Transverse colon (tissue), 4 donors: Measurements from ENCODE around the gene CINP. TPM values are rescaled to one million over a fixed set of nuclear protein-coding genes. Genes with fewer than 3 reads are reported as not detected.
A peak's percentile ranks its signal among the peaks of the same experiment; 100 is the strongest.

ENCODE experiments used
- DNase-seq: peaks from one replicate; pipeline ENCODE4 v3.0.0-alpha.2; 2019
- H3K27ac ChIP-seq, 4 donors: fragments of 200-600 bp; sonication (generic); 2 replicates each; pipeline ENCODE4 v1.5.1; 2016 to 2018; ENCODE audit warnings: inconsistent platforms in 4 of 4
- H3K27me3 ChIP-seq: fragments of 200-600 bp; sonication (generic); 2 replicates; pipeline ENCODE4 v1.5.1; 2017; ENCODE audit warnings: inconsistent platforms
- H3K36me3 ChIP-seq, 4 donors: fragments of 200-600 bp; sonication (generic); 2 replicates each; pipeline ENCODE4 v1.5.1; 2017 to 2019; ENCODE audit warnings: inconsistent platforms in 4 of 4
- H3K4me1 ChIP-seq, 4 donors: fragments of 200-600 bp; sonication (generic); 2 replicates each; pipeline ENCODE4 v1.5.1; 2017 to 2020; ENCODE audit warnings: inconsistent platforms in 4 of 4
- H3K4me3 ChIP-seq, 4 donors: fragments of 200-600 bp; sonication (generic); 1 replicate in 1 of 4; 2 replicates in 3 of 4; pipeline versions ENCODE4 v1.5.1 to v1.6.1; 2017 to 2019; ENCODE audit warnings: inconsistent platforms in 4 of 4
- H3K9me3 ChIP-seq, 2 donors: fragments of 200-600 bp; sonication (generic); 2 replicates each; pipeline ENCODE4 v1.5.1; 2017 to 2019; ENCODE audit warnings: inconsistent platforms in 2 of 2
- CTCF ChIP-seq, 5 experiments: fragments of 200-600 bp in 3 of 5; fragments of 450-650 bp in 2 of 5; sonication (generic) in 3 of 5; IDR thresholded peaks; 1 replicate in 2 of 5; 2 replicates in 3 of 5; pipeline ENCODE4 v1.5.1; 2016 to 2017; ENCODE audit warnings: antibody characterized with exemption in 5 of 5, inconsistent platforms in 3 of 5, mild to moderate bottlenecking in 2 of 5, moderate library complexity in 1 of 5
- EP300 ChIP-seq: sonication (generic); formaldehyde crosslinking; IDR thresholded peaks from one replicate; pipeline ENCODE4 v1.6.1; 2017; ENCODE audit warnings: antibody characterized with exemption, low read depth
- POLR2A ChIP-seq: fragments of 450-650 bp; IDR thresholded peaks from one replicate; pipeline ENCODE4 v1.6.1; 2016; ENCODE audit warnings: antibody characterized with exemption, mild to moderate bottlenecking, moderate library complexity
- POLR2AphosphoS5 ChIP-seq, 3 donors: sonication (generic); formaldehyde crosslinking; IDR thresholded peaks; one replicate each; pipeline ENCODE4 v1.6.1; 2016; ENCODE audit warnings: antibody characterized with exemption in 3 of 3
- WGBS, 2 donors: methylation state at CpG; one replicate each; pipeline ENCODE4 v1.1.5; 2018; ENCODE audit warnings: low coverage in 1 of 2; 5-methylcytosine and 5-hydroxymethylcytosine counted together
- in situ Hi-C, 4 donors: fragments of 200-750 bp; cut with MboI; loops; one replicate each; pipeline versions ENCODE4 v1.15.0 to v1.15.1; 2017; ENCODE audit warnings: low sequenced_read_pairs in 3 of 4, low pct_ligation_motif_present in 1 of 4, low pct_unique_long_range_greater_than_20kb in 1 of 4
- intact Hi-C: fragments of 100-400 bp; cut with DNase I; formaldehyde crosslinking; loops from one replicate; pipeline ENCODE4 v1.15.1; 2023; ENCODE audit warnings: low total_unique reads
- total RNA-seq, 4 donors: library from RNA; depleted of rRNA; stranded (reverse); fragments of >200 nt; gene quantifications; one replicate each; pipeline ENCODE4 v1.1.0, GENCODE V29; 2016

CINP gene
- total RNA-seq, 4 donors from 2014 or later, result 10.5 to 32.0 (median 19.0) TPM

GRCh38 chr14:102351023-102351422 lies 11.7 kb downstream of the CINP start:
- in situ Hi-C loops (loop anchor here in 1 of 4 donors (25.0 kb wide), 1 partner anchor 161 kb away; the partner anchor contains the start of gene ANKRD9), intact Hi-C loops (no loop called here)
- no peaks in the 10 kb centered on the region for H3K27me3 ChIP-seq
- no peaks in the 10 kb centered on the region for H3K4me1 ChIP-seq
- no peak for DNase-seq
- no peaks in the 10 kb centered on the region for H3K9me3 ChIP-seq
- H3K27ac ChIP-seq, result peak overlapping the region in 1 of 4 donors; percentile 28
- no peak overlapping the region for H3K4me3 ChIP-seq
- H3K36me3 ChIP-seq, result peaks cover 0 to 55% (median 22%) of the 10 kb centered on the region in 4 donors
- no peak for TF ChIP-seq CTCF (IDR thresholded peaks at IDR 0.05)
- TF ChIP-seq POLR2AphosphoS5 (IDR thresholded peaks at IDR 0.05), result no peak
- TF ChIP-seq POLR2A, result no peak
- no peak for TF ChIP-seq EP300
- WGBS, 2 donors, result 73 to 76% methylated on average over 7 to 10 of the region's 10 CpGs

- in situ Hi-C loops, result no loop called here
- H3K4me3 ChIP-seq, result no peak overlapping the region
- DNase-seq, result no peak
- H3K36me3 ChIP-seq, result peaks cover 0 to 46% (median 19%) of the 10 kb centered on the region in 4 donors
- no peak overlapping the region for H3K27ac ChIP-seq
- no peak for TF ChIP-seq EP300
- TF ChIP-seq POLR2A, result no peak
- no peak for TF ChIP-seq CTCF (IDR thresholded peaks at IDR 0.05)
- no peak for TF ChIP-seq POLR2AphosphoS5 (IDR thresholded peaks at IDR 0.05)
- intact Hi-C loops, result no loop called here
- no peaks in the 10 kb centered on the region for H3K27me3 ChIP-seq
- no peaks in the 10 kb centered on the region for H3K9me3 ChIP-seq
- 90% methylated on average over 16 of the region's 16 CpGs; no CpG with 5 or more reads in 1 of the 2 donors for WGBS, 2 donors
- no peaks in the 10 kb centered on the region for H3K4me1 ChIP-seq
Measured at GRCh38 chr14:102348376-102348775, 14.3 kb downstream of the CINP start.

DNA sequence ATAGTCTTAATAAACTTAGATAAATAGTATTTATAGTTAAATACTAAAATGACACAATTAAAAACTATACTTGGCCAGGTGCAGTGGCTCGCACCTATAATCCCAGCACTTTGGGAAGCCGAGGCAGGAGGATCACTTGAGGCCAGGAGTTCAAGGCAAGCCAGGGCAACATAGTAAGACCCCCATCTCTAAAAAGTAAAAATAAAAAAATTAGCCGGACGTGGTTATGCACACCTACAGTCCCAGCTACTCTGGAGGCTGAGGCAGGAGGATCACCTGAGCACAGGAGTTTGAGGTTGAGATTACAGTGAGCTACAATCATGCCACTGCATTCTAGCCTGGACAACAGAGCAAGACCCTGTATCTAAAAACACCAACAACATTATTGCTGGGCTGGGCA lies 16.0 kb downstream of the CINP start:
- Histone ChIP-seq H3K9me3 (no peaks in the 10 kb centered on the region), H3K4me3 (no peak overlapping the region), H3K27me3 (no peaks in the 10 kb centered on the region), H3K36me3 (peaks cover 0 to 44% (median 15%) of the 10 kb centered on the region in 4 donors), H3K27ac (no peak overlapping the region), H3K4me1 (no peaks in the 10 kb centered on the region)
- no peak for TF ChIP-seq POLR2AphosphoS5 (IDR thresholded peaks at IDR 0.05)
- TF ChIP-seq EP300, result no peak
- no peak for TF ChIP-seq CTCF (IDR thresholded peaks at IDR 0.05)
- no peak for TF ChIP-seq POLR2A
- in situ Hi-C loops (no loop called here), intact Hi-C loops (no loop called here)
- DNase-seq, result no peak
- WGBS, 2 donors, result 93 to 96% methylated on average over 4 of the region's 4 CpGs

GRCh38 chr14:102345232-102345631 lies 17.5 kb downstream of the CINP start:
- in situ Hi-C loops (no loop called here), intact Hi-C loops (no loop called here)
- Histone ChIP-seq H3K4me1 (no peaks in the 10 kb centered on the region), H3K36me3 (peaks cover 0 to 51% (median 17%) of the 10 kb centered on the region in 4 donors), H3K27me3 (no peaks in the 10 kb centered on the region), H3K27ac (no peak overlapping the region), H3K9me3 (no peaks in the 10 kb centered on the region), H3K4me3 (no peak overlapping the region)
- WGBS, 2 donors, result 90% methylated on average over 3 of the region's 3 CpGs; no CpG with 5 or more reads in 1 of the 2 donors
- no peak for TF ChIP-seq EP300
- TF ChIP-seq CTCF (IDR thresholded peaks at IDR 0.05), result no peak
- TF ChIP-seq POLR2AphosphoS5 (IDR thresholded peaks at IDR 0.05), result no peak
- TF ChIP-seq POLR2A, result no peak
- no peak for DNase-seq
